GM18870 (cell line): ENCODE data around the gene ARNT2.
"Not testable (repeated sequence)": the region's sequence is repeated elsewhere in the genome, so short reads cannot be mapped to it uniquely, and the experiment has no call there.

Source experiments
- ATAC-seq: cut with Tn5 transposase; IDR thresholded peaks from one replicate; pipeline ENCODE4 v1.9.1; 2021; ENCODE audit warnings: moderate library complexity; ENCODE audit not compliant: unreplicated experiment

Gene ARNT2

GRCh38 chr15:80510985-80511384 is 106.8 kb downstream of the ARNT2 start:
- ATAC-seq, result not testable (repeated sequence)

DNA sequence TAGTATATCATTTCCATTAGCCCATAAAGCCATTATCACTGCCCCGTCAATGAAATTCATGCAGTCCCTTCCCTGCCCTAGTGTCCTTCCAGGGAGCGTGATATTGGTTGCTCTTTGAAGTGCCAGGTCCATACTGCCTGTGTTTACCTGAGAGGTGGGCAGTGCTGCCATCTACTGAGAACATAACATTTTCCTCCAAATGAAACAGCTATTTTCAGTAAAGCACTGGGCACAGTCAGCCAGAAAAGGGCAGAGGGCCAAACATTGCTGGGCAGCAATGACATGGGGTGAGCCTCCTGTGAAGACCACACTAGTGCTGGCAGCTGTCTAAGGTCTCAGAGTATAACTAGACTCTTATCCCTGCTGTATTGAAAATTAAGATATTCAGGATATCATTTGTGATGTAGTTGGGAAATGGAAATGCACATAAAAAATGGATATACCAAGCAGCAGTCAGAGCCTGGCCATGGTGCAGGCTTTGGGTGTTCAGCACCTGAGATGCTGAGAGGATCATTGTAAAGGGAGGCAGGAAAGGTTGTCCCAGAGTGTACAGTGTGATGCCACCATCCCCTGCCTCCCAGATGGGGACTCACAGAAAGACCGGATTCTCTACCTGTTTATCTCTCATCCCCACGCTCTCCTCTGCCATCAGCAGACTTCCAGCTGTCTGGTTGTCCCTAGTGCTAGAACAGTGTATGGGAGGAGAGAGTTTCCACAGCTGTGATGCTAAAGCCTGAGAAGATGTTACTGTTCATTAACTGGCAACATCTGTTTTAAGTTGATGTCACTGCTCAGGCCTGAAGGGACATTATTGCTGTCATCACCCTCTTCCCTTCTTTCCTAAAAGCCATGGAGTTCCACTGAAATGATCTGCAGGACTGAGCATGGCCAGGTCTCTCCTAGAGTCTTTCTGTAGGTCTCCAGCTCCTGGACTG is 108.8 kb downstream of the ARNT2 start:
- ATAC-seq, result no peak

- no peak for ATAC-seq
Measured at GRCh38 chr15:80514071-80514780, 110.0 kb downstream of the ARNT2 start.

DNA sequence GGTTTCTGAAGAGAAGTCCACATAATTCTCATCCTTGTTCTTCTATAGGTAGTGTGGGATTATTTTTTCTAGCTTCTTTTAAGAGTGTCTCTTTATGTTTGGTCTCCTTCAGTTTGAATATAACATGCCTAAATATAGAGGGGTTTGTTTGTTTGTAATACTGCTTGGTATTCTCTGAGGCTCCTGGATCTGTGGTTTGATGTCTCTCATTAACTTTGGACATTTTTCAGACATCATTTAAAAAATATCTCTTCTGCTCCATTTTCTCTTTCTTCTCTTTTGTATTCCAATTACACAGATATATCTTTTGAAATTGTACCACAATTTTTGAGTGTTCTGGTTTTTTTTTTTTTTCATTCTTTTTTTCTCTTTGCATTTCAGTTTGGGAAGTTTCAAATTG is 113.1 kb downstream of the ARNT2 start:
- ATAC-seq, result no peak

- ATAC-seq, result no peak
Measured at GRCh38 chr15:80518522-80518921, 114.3 kb downstream of the ARNT2 start.

DNA sequence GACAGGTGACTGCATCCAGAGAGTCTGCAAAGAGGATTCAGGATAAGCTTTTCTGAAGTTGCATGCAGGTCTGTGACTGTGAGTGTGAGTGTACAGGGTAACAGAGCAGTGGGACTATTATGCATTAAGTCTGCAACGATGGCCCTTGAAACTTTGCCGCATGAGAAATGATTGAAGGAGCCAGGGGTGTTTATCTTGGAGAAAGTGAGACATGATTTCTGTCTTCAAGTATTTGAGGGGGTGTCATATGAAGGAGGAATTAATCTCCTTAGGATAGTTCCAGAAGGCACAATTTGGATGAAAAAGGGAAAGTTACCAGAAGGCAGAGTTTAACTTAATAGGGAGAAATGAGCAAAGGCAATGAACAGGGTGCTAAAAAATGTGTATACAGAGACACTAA is 119.6 kb downstream of the ARNT2 start:
- no peak for ATAC-seq

DNA sequence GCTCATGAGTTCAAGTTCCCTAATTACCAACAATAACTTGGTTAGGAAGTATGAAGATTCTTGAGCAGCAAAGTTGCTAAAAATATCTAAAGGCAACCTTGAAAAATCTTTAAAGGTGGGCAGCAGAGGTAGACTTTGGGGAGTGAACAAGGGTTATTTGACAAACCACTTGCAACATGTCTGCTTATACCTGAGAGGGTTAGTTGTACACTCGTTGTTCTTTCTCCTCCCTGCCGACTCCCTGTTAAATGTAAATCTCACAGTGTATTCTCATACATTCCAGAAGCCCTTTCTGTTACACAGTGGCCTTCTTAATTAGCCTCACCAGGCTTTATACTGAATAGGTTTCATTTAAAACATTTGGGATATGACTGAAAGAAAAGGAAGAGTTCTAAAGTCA is 121.7 kb downstream of the ARNT2 start:
- ATAC-seq, result no peak

GRCh38 chr15:80526556-80527340 is 122.6 kb downstream of the ARNT2 start:
- no peak for ATAC-seq

GRCh38 chr15:80527406-80527805 is 123.2 kb downstream of the ARNT2 start:
- ATAC-seq, result no peak

GRCh38 chr15:80527961-80528360 is 123.8 kb downstream of the ARNT2 start:
- ATAC-seq, result no peak

DNA sequence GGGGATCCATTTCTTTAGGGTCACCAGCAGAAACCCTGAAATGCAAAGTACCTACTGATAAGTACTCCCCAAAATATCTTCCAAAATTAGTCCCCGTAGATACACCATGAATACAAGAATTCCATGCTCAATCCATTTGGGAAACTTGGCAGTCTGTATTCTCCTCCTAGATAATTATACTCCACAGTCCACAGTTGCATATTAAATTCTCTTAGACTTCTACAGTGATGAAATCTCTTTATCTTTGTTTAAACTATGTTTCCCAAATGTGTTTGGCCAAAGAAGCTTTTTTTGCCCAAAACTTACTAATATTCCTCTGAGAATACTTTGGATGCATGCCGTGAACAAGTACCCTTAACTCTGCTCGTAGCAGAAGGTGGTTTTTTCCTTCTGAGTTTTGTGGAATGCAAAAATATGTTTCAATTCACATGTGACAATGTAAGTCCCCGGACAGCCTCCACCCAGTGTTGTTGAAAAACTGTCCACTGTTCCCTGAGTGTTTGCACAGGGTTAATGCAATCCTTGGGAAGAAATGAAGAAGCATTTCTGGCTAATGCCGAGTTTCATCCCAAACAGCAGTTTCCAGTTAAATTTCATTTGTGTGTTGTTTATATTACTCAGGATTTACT is 126.7 kb downstream of the ARNT2 start:
- ATAC-seq, result no peak

- no peak for ATAC-seq
Measured at GRCh38 chr15:80531388-80531787, 127.2 kb downstream of the ARNT2 start.

DNA sequence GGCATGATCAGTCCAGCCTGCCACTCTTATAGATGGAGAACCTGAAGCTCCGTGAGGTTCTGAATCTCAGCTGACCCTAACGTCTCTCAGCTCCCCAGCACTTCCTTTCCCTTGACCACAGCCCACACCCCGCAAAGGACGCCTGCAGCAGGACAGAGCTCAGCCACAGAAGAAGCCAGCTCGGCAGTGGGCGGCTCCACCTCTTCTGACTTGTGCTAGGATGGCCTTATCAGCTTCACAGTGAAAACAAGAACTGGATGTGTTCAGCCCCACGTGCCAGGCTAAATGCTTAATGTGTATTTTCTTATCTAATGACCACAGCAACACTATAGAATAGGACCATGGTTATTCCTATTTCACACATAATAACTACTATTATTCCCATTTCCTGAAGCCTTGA is 127.6 kb downstream of the ARNT2 start:
- no peak for ATAC-seq

DNA sequence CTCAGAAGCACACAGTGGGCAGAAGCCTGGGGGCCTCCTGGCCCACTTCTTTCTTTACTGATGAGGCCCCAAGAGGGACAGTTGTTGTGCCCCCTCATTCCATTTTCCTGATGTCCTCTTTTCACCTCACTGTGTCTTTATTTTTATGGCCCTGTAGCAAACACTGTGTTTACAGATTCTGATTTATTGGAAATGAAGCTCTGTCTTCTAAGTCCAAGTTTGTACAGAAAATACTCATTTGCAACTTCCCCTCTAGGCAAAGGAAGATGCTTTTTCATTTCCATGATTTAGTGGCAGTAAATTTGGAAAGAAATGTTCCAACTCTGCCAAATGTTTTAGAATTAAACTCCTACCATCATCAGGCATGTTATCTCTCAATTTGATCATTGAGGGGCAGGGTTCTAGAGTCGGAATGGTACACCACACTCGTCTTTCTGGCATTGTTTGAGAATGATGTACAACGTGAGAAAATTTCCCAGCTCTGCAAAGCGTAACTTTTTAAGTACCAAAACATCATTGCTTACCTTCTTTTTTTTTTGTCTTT is 129.7 kb downstream of the ARNT2 start:
- ATAC-seq, result no peak

DNA sequence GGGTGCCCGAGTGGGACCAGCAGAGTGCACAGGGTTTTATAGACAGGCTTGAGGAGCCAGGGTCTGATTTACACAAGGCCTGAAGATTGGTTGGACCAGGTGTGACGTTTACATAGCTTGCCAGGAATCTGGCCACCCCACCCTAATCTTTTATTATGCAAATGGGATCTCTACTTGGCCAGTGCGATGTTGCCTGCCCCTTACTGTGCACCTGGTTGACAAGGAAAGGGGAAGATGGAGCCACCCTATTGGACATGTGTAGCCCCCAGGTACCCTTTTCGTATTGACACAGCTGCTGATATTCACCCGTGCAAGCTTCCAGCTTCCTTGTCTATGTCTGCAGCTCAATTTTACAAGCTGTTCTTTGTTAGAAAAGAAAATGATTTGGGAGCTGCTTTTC is 132.0 kb downstream of the ARNT2 start:
- ATAC-seq, result no peak

DNA sequence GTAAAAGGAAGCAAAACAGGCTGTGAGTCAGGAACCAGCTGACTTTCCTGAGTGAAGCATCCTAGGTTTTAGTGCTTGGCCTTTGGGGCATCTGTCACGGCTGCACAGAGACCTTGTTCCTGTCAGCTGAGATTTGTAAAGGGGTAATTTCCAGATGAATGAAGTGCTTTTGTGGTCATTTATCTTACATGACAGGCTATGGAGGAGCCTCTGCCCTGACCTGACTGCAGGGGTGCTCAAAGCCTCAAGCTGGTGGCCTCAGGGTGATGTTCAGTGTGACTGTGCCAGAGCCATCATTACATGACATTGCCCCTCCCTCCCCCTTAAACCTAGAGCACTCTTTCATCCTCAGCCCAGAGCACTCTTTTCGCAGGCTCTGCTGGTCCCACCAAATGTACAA is 132.5 kb downstream of the ARNT2 start:
- no peak for ATAC-seq

DNA sequence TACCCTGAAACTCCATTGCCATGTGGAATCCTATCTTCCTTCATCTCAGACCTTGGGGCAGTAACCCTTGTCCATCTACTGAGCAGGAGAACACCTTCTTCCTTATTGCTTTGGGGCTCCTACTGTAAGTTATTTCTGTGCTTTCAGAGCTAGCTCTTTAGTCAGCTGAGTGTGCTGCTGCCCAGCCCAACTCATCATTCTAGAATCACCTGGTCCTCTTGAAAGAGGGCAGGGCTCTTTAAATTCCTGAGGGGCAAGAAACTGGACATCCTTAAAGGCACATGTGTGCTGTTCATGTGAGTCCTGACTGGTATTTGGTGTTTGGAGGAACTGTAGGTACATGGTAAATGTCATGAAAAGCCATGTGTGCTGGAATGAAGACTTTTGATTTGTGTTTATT is 140.9 kb downstream of the ARNT2 start:
- ATAC-seq, result no peak

- ATAC-seq, result no peak
Measured at GRCh38 chr15:80547264-80547663, 143.1 kb downstream of the ARNT2 start.

DNA sequence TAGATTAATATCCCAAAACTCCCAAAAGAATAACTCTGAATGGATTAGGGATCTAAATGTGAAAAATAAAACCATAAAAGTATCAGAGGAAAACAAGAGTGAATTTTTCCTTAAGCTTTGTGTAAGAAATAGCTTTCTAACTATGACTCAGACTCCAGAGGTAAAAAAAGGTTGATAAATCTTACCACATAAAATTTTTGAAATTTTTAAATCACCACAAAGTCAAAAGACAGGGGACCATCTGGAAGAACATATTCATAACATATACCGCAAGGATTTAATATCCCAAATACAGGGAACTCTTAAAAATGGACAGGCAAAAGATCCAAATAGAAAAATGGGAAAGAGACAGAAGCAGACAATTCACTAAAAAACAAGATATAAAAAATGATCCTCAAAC is 145.0 kb downstream of the ARNT2 start:
- no peak for ATAC-seq

- ATAC-seq, result no peak
Measured at GRCh38 chr15:80549654-80550053, 145.5 kb downstream of the ARNT2 start.
